GM19467 (cell line): Measurements from ENCODE around the gene PPP1R3E.
"Not testable (repeated sequence)": the region's sequence is repeated elsewhere in the genome, so short reads cannot be mapped to it uniquely, and the experiment has no call there.

ENCODE experiments used
- ATAC-seq: cut with Tn5 transposase; IDR thresholded peaks from one replicate; pipeline ENCODE4 v1.9.1; 2021; ENCODE audit warnings: mild to moderate bottlenecking, moderate library complexity; ENCODE audit not compliant: unreplicated experiment

The PPP1R3E gene

GRCh38 chr14:23302290-23303225 lies at the start of gene PPP1R3E:
TSS of gene PPP1R3E (minus strand) at chr14:23302859. CDS start at chr14:23302576, 283 bp downstream.
- peak; percentile 24 for ATAC-seq

GRCh38 chr14:23351681-23352505 lies 49.2 kb upstream of the PPP1R3E start:
- no peak for ATAC-seq

- ATAC-seq: no peak
These were observed 46.6 kb upstream of the PPP1R3E start for GRCh38 chr14:23349156-23349845.

GRCh38 chr14:23348297-23348655 lies 45.6 kb upstream of the PPP1R3E start:
- ATAC-seq: no peak

- no peak for ATAC-seq
These were observed 45.0 kb upstream of the PPP1R3E start for GRCh38 chr14:23347406-23348296.

- ATAC-seq: no peak
These were observed 44.2 kb upstream of the PPP1R3E start for GRCh38 chr14:23346693-23347405.

- no peak for ATAC-seq
These were observed 43.5 kb upstream of the PPP1R3E start for GRCh38 chr14:23345987-23346692.

GRCh38 chr14:23344481-23344880 lies 41.8 kb upstream of the PPP1R3E start:
- ATAC-seq: no peak

GRCh38 chr14:23339506-23340268 lies 37.0 kb upstream of the PPP1R3E start:
- ATAC-seq: no peak

GRCh38 chr14:23335623-23336022 lies 33.0 kb upstream of the PPP1R3E start:
- no peak for ATAC-seq

GRCh38 chr14:23327947-23328744 lies 25.5 kb upstream of the PPP1R3E start:
- no peak for ATAC-seq

- no peak for ATAC-seq
These were observed 24.1 kb upstream of the PPP1R3E start for GRCh38 chr14:23326491-23327332.

GRCh38 chr14:23325746-23326145 lies 23.1 kb upstream of the PPP1R3E start:
- not testable (repeated sequence) for ATAC-seq

- no peak for ATAC-seq
These were observed 22.3 kb upstream of the PPP1R3E start for GRCh38 chr14:23324993-23325392.

- ATAC-seq: no peak
These were observed 21.8 kb upstream of the PPP1R3E start for GRCh38 chr14:23324455-23324846.

- no peak for ATAC-seq
These were observed 21.3 kb upstream of the PPP1R3E start for GRCh38 chr14:23323838-23324454.
